Prostate gland (tissue), 2 donors: ENCODE results near the gene PLEKHD1. TPM values are rescaled to one million over a fixed set of nuclear protein-coding genes. Genes with fewer than 3 reads are reported as not detected.

ENCODE experiments used
- DNase-seq: peaks from one replicate; pipeline ENCODE4 v3.0.0-alpha.2; 2019; ENCODE audit warnings: low spot score
- H3K27ac ChIP-seq, 2 donors: fragments of 200-600 bp; sonication (generic); 2 replicates each; pipeline ENCODE4 v1.5.1; 2017 to 2019
- H3K27me3 ChIP-seq: fragments of 200-600 bp; sonication (generic); replicated peaks from 2 replicates; pipeline ENCODE4 v1.5.1; 2019; ENCODE audit not compliant: insufficient read depth
- H3K36me3 ChIP-seq, 2 donors: fragments of 200-600 bp; sonication (generic); 1 replicate in 1 of 2; 2 replicates in 1 of 2; pipeline versions ENCODE4 v1.5.1 to v1.8.1; 2017 to 2019
- H3K4me1 ChIP-seq: fragments of 200-600 bp; sonication (generic); replicated peaks from 2 replicates; pipeline ENCODE4 v1.5.1; 2019
- H3K4me3 ChIP-seq, 2 donors: fragments of 200-600 bp; sonication (generic); 2 replicates each; pipeline ENCODE4 v1.5.1; 2017 to 2019
- H3K9me3 ChIP-seq: fragments of 200-600 bp; sonication (generic); 2 replicates; pipeline ENCODE4 v1.5.1; 2017
- POLR2A ChIP-seq: fragments of 450-650 bp; IDR thresholded peaks from one replicate; pipeline ENCODE4 v1.6.1; 2016; ENCODE audit warnings: antibody characterized with exemption, mild to moderate bottlenecking
- POLR2AphosphoS5 ChIP-seq: sonication (generic); formaldehyde crosslinking; IDR thresholded peaks from one replicate; pipeline ENCODE4 v1.6.1; 2017; ENCODE audit warnings: antibody characterized with exemption
- WGBS: methylation state at CpG from one replicate; pipeline ENCODE4 v1.1.5; 2018; 5-methylcytosine and 5-hydroxymethylcytosine counted together
- intact Hi-C: fragments of 100-400 bp; cut with DNase I; formaldehyde crosslinking; loops from one replicate; pipeline ENCODE4 v1.14.2; 2022
- total RNA-seq, 2 donors: library from RNA; depleted of rRNA; stranded (reverse); fragments of >200 nt; gene quantifications; one replicate each; pipeline ENCODE4 v1.1.0, GENCODE V29; 2016
- TF ChIP-seq, protein P1 (sequence below), 4 experiments: fragments of 200-600 bp in 2 of 4; fragments of 450-650 bp in 2 of 4; sonication (generic) in 2 of 4; IDR thresholded peaks; 1 replicate in 3 of 4; 2 replicates in 1 of 4; pipeline ENCODE4 v1.5.1; 2016 to 2019; ENCODE audit warnings: antibody characterized with exemption in 4 of 4, mild to moderate bottlenecking in 2 of 4, moderate library complexity in 2 of 4

PLEKHD1 gene
- total RNA-seq, 2 donors from 2014 or later, result 0.27 to 0.40 TPM

DNA sequence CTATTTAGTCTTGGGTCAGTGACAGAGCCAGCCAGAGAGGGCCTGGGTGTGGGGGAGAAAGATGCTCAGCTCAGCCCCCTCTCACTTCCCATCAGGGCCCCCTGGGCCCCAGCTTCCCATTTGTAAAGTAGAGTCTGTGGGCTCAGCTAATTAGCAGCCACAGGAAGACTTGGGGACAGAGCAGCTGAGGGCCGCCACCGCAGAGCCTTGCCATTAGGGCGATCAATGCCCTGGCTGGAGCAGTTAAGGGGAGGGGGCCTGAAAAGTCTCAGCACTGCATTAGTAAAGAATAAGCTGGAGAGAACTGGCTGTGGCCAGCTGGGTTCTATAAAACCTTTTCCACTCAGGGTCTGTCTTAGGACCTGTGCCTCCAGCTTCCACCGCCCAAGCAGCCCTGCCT, 2.7 kb downstream of the PLEKHD1 start:
- Histone ChIP-seq H3K27ac (no peak overlapping the region), H3K36me3 (no peaks in the 10 kb centered on the region), H3K27me3 (no peaks in the 10 kb centered on the region), H3K4me1 (peaks cover 8% of the 10 kb centered on the region), H3K9me3 (no peaks in the 10 kb centered on the region), H3K4me3 (no peak overlapping the region)
- intact Hi-C loops, result no loop called here
- 96% methylated on average over 4 of the region's 4 CpGs for WGBS
- TF ChIP-seq, protein P1, sequence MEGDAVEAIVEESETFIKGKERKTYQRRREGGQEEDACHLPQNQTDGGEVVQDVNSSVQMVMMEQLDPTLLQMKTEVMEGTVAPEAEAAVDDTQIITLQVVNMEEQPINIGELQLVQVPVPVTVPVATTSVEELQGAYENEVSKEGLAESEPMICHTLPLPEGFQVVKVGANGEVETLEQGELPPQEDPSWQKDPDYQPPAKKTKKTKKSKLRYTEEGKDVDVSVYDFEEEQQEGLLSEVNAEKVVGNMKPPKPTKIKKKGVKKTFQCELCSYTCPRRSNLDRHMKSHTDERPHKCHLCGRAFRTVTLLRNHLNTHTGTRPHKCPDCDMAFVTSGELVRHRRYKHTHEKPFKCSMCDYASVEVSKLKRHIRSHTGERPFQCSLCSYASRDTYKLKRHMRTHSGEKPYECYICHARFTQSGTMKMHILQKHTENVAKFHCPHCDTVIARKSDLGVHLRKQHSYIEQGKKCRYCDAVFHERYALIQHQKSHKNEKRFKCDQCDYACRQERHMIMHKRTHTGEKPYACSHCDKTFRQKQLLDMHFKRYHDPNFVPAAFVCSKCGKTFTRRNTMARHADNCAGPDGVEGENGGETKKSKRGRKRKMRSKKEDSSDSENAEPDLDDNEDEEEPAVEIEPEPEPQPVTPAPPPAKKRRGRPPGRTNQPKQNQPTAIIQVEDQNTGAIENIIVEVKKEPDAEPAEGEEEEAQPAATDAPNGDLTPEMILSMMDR (IDR thresholded peaks at IDR 0.05), result no peak
- TF ChIP-seq POLR2A, result no peak
- no peak for TF ChIP-seq POLR2AphosphoS5
- DNase-seq, result no peak

DNA sequence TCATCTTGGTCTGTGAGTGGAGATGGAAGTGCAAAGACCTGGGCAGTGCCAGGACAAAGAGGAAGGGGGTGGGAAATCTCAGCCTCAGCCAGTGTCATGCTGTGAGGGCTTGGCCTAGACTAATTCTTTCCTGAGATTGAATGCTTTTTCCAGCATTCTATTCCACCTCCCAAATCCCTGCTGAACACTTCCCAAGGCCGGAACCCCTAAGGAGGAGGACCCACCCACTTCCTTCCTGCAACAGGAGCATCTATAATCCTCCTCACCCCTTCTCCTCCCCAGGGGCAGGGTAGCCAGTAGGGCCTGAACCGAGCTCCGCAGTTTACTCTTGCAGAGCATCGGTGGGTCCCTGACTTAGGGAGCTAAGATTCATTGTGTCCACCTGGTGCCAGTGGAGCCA, 3.2 kb downstream of the PLEKHD1 start:
- H3K36me3 ChIP-seq, result no peaks in the 10 kb centered on the region
- TF ChIP-seq POLR2A (no peak), POLR2AphosphoS5 (no peak)
- TF ChIP-seq, protein P1 (IDR thresholded peaks at IDR 0.05), result no peak
- peaks cover 8% of the 10 kb centered on the region for H3K4me1 ChIP-seq
- H3K27ac ChIP-seq, result no peak overlapping the region
- 81% methylated on average over 4 of the region's 4 CpGs for WGBS
- H3K4me3 ChIP-seq, result no peak overlapping the region
- DNase-seq, result no peak
- no peaks in the 10 kb centered on the region for H3K9me3 ChIP-seq
- H3K27me3 ChIP-seq, result no peaks in the 10 kb centered on the region
- intact Hi-C loops, result no loop called here

DNA sequence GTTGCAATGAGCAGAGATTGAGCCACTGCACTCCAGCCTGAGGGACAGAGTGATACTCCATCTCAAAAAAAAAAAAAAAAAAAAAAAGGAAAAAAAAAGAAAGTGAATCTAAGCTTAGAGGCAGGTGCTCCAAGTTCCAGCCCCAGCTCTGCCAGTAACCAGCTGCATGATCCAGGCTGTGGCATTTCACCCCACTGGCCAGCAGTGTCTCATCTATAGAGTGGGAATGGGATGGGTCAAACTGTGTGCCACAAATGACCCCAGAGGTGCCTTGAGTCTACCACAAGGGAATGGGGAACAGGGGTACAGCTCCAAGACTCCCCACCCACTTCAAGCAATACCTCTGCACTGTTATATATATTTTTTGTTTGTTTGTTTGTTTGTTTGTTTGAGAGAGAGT, 5.0 kb downstream of the PLEKHD1 start:
- H3K36me3 ChIP-seq, result no peaks in the 10 kb centered on the region
- no peak for DNase-seq
- TF ChIP-seq, protein P1 (IDR thresholded peaks at IDR 0.05), result no peak
- no peak for TF ChIP-seq POLR2A
- no peak for TF ChIP-seq POLR2AphosphoS5
- H3K27ac ChIP-seq, result no peak overlapping the region
- no peak overlapping the region for H3K4me3 ChIP-seq
- H3K27me3 ChIP-seq, result no peaks in the 10 kb centered on the region
- intact Hi-C loops, result no loop called here
- H3K9me3 ChIP-seq, result no peaks in the 10 kb centered on the region
- peaks cover 3% of the 10 kb centered on the region for H3K4me1 ChIP-seq

DNA sequence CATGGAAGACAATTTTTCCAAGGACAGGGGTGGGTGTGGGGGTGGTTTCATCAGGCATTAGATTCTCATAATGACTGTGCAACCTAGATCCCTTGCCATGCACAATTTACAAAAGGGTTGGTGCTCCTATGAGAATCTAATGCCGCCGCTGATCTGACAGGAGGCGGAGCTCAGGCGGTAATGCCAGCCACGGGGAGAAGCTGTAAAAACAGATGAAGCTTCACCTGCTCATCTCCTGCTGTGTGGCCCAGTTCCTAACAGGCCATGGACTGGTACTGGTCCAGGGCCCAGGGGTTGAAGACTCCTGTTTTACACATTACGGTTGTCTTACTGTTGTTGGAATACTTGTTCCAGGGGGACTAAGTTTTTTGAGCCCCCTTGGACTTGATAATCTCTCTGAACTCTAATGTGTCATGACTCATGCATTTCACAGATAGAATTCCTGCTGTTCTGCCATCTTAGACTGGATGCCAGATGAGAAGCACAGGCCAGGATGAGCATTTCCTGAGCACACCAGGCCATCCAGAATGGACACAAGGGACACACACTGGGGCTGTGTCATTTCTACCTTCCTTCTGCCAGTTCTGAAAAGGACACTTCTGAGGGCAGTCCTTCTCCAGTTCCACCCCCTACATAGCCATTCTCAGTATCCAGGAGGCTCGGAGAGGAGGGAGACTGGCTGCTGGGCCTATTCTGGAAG, 5.8 kb downstream of the PLEKHD1 start:
- H3K9me3 ChIP-seq, result no peaks in the 10 kb centered on the region
- no peak for DNase-seq
- H3K4me3 ChIP-seq, result no peak overlapping the region
- H3K36me3 ChIP-seq, result no peaks in the 10 kb centered on the region
- no peaks in the 10 kb centered on the region for H3K27me3 ChIP-seq
- intact Hi-C loops, result no loop called here
- TF ChIP-seq, protein P1 (IDR thresholded peaks at IDR 0.05), result no peak
- H3K27ac ChIP-seq, result no peak overlapping the region
- 75% methylated on average over 7 of the region's 7 CpGs for WGBS
- H3K4me1 ChIP-seq, result no peaks in the 10 kb centered on the region

DNA sequence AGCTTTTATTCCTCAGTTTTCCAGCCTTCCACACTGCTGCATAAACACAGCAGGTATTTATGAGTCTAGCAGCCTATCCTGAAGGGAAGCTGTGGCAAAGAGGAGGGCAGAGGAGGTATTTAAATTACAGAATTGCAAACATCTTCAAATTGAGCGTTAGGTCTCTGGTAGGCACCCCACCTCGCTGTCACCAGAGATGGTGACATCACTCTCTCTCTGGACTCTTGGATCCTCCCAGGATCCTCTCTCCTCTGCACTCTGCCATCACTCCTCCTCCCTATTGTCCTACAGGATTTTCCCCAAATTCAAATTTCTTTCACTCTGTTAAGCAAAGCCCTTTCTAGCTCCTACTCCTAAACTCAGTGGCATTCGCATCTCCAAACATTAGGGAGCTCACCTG, 6.7 kb downstream of the PLEKHD1 start:
- no peaks in the 10 kb centered on the region for H3K9me3 ChIP-seq
- WGBS, result 70% methylated on average over 3 of the region's 3 CpGs
- intact Hi-C loops, result no loop called here

More for the DNA sequence above, 6.7 kb downstream of the PLEKHD1 start:
- no peak overlapping the region for H3K4me3 ChIP-seq
- no peaks in the 10 kb centered on the region for H3K27me3 ChIP-seq
- DNase-seq, result no peak
- TF ChIP-seq, protein P1 (IDR thresholded peaks at IDR 0.05), result no peak
- no peak for TF ChIP-seq POLR2A
- TF ChIP-seq POLR2AphosphoS5, result no peak
- H3K36me3 ChIP-seq, result no peaks in the 10 kb centered on the region
- no peaks in the 10 kb centered on the region for H3K4me1 ChIP-seq
- H3K27ac ChIP-seq, result no peak overlapping the region
